ENCODE measurements around the gene GCSH. TPM values are rescaled to one million over a fixed set of nuclear protein-coding genes. Genes with fewer than 3 reads are reported as not detected.
A peak's percentile ranks its signal among the peaks of the same experiment; 100 is the strongest.

The GCSH gene
- total RNA-seq, 1 donor from 2014 or later, result 30.0 TPM

DNA sequence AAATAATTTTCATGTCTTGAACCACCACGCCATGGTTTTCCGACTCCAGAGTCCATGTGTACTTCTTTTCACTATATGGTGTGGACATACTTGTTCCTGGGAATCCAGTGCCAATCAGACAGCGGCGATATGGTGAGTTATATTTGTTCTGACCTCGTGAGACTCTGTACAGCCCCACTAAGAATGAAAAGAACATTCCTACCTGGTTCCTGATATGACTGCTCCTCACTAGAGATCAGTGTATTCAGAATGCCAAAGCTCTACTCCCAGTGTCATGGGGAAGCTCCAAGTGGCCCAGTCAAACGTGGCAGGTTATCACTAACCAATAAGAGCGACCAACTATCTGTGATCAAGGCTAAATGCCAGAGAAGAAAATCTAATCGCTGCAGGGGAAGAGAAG, 25.2 kb downstream of the GCSH start:
- H3K36me3 Mint-ChIP-seq (ENCODE audit: unreplicated experiment), result no peaks in the 10 kb centered on the region

DNA sequence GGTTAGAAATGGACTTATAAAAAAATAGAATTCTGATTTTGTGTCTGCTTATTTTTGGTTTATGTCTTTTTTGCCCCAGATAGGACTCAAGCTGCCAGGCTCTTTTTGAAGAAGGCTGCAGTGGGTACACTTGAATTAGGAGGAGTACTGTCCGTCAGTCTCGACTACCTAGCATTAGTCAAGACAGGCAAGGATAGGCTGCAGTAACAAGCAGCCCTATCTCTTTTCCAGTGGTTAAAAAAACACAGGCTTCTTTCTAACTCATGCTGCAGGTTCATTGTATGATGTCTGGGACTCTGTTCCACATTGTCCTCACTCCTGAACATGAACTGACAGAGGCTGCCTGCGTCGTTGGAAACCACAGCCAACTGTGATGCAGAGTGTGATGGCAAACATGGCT, 27.1 kb downstream of the GCSH start:
- DNase-seq, result no peak
- no peaks in the 10 kb centered on the region for H3K27me3 Mint-ChIP-seq (ENCODE audit: unreplicated experiment)
- TF ChIP-seq CTCF (IDR thresholded peaks at IDR 0.05; ENCODE audit: partially characterized antibody, unreplicated experiment), result no peak
- no peaks in the 10 kb centered on the region for H3K9me3 Mint-ChIP-seq (ENCODE audit: unreplicated experiment)
- H3K4me3 Mint-ChIP-seq (ENCODE audit: unreplicated experiment), result no peak overlapping the region
- H3K4me1 Mint-ChIP-seq (ENCODE audit: low read depth, unreplicated experiment), result no peaks in the 10 kb centered on the region
- H3K27ac Mint-ChIP-seq (ENCODE audit: unreplicated experiment), result no peak overlapping the region
- H3K36me3 Mint-ChIP-seq (ENCODE audit: unreplicated experiment), result no peaks in the 10 kb centered on the region

More for the DNA sequence above, 25.2 kb downstream of the GCSH start:
- no peaks in the 10 kb centered on the region for H3K27me3 Mint-ChIP-seq (ENCODE audit: unreplicated experiment)
- no peak overlapping the region for H3K4me3 Mint-ChIP-seq (ENCODE audit: unreplicated experiment)
- no peak for DNase-seq
- no peaks in the 10 kb centered on the region for H3K4me1 Mint-ChIP-seq (ENCODE audit: low read depth, unreplicated experiment)
- no peak for TF ChIP-seq CTCF (IDR thresholded peaks at IDR 0.05; ENCODE audit: partially characterized antibody, unreplicated experiment)
- H3K27ac Mint-ChIP-seq (ENCODE audit: unreplicated experiment), result no peak overlapping the region
- no peaks in the 10 kb centered on the region for H3K9me3 Mint-ChIP-seq (ENCODE audit: unreplicated experiment)

GRCh38 chr16:81067166-81067565, 29.0 kb downstream of the GCSH start:
- Mint-ChIP-seq H3K4me1 (ENCODE audit: low read depth, unreplicated experiment) (no peaks in the 10 kb centered on the region), H3K27ac (ENCODE audit: unreplicated experiment) (no peak overlapping the region), H3K27me3 (ENCODE audit: unreplicated experiment) (no peaks in the 10 kb centered on the region), H3K4me3 (ENCODE audit: unreplicated experiment) (no peak overlapping the region), H3K36me3 (ENCODE audit: unreplicated experiment) (no peaks in the 10 kb centered on the region), H3K9me3 (ENCODE audit: unreplicated experiment) (no peaks in the 10 kb centered on the region)
- TF ChIP-seq CTCF (IDR thresholded peaks at IDR 0.05; ENCODE audit: partially characterized antibody, unreplicated experiment), result no peak
- no peak for DNase-seq

DNA sequence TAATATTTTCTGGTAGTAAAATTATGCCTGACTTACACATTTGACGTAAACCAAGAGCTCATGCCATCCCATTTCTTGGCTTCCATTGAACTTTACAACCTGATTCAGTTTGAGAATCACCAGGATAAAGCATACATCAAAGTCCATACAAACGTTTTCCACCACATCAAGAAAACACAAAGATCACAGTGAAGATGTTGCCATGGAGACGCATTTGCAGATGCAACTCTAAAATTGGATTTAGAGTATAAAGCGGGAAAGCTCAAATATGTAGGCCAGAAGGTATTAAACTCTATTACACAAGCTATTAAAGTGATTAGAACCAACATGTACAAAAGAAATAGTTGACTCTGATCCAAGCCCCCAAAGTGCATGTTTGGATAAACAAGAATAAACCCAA, 29.5 kb downstream of the GCSH start:
- no peak for TF ChIP-seq CTCF (IDR thresholded peaks at IDR 0.05; ENCODE audit: partially characterized antibody, unreplicated experiment)
- H3K27ac Mint-ChIP-seq (ENCODE audit: unreplicated experiment), result no peak overlapping the region
- peaks cover under 1% of the 10 kb centered on the region for H3K4me1 Mint-ChIP-seq (ENCODE audit: low read depth, unreplicated experiment)
- no peak overlapping the region for H3K4me3 Mint-ChIP-seq (ENCODE audit: unreplicated experiment)
- no peak for DNase-seq
- no peaks in the 10 kb centered on the region for H3K9me3 Mint-ChIP-seq (ENCODE audit: unreplicated experiment)
- no peaks in the 10 kb centered on the region for H3K27me3 Mint-ChIP-seq (ENCODE audit: unreplicated experiment)
- H3K36me3 Mint-ChIP-seq (ENCODE audit: unreplicated experiment), result no peaks in the 10 kb centered on the region

GRCh38 chr16:81061871-81062608, 34.2 kb downstream of the GCSH start:
- peaks cover 4% of the 10 kb centered on the region for H3K9me3 Mint-ChIP-seq (ENCODE audit: unreplicated experiment)
- peak overlapping the region; percentile 91 for H3K27ac Mint-ChIP-seq (ENCODE audit: unreplicated experiment)

More at GRCh38 chr16:81061871-81062608, 34.2 kb downstream of the GCSH start:
- H3K4me3 Mint-ChIP-seq (ENCODE audit: unreplicated experiment), result peak overlapping the region; percentile 38
- peaks cover 17% of the 10 kb centered on the region for H3K4me1 Mint-ChIP-seq (ENCODE audit: low read depth, unreplicated experiment)
- no peaks in the 10 kb centered on the region for H3K27me3 Mint-ChIP-seq (ENCODE audit: unreplicated experiment)
- TF ChIP-seq CTCF (IDR thresholded peaks at IDR 0.05; ENCODE audit: partially characterized antibody, unreplicated experiment), result peak; percentile 49
- no peaks in the 10 kb centered on the region for H3K36me3 Mint-ChIP-seq (ENCODE audit: unreplicated experiment)
- peak; percentile 22 for DNase-seq
